ENCODE results near the gene ABCA12.

The ABCA12 gene

GRCh38 chr2:215161301-215161829 is 22.9 kb upstream of the ABCA12 start:
- no peak overlapping the region for H3K27ac ChIP-seq
- TF ChIP-seq, protein P1, sequence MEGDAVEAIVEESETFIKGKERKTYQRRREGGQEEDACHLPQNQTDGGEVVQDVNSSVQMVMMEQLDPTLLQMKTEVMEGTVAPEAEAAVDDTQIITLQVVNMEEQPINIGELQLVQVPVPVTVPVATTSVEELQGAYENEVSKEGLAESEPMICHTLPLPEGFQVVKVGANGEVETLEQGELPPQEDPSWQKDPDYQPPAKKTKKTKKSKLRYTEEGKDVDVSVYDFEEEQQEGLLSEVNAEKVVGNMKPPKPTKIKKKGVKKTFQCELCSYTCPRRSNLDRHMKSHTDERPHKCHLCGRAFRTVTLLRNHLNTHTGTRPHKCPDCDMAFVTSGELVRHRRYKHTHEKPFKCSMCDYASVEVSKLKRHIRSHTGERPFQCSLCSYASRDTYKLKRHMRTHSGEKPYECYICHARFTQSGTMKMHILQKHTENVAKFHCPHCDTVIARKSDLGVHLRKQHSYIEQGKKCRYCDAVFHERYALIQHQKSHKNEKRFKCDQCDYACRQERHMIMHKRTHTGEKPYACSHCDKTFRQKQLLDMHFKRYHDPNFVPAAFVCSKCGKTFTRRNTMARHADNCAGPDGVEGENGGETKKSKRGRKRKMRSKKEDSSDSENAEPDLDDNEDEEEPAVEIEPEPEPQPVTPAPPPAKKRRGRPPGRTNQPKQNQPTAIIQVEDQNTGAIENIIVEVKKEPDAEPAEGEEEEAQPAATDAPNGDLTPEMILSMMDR (IDR thresholded peaks at IDR 0.05): no peak
- H3K4me3 ChIP-seq: no peak overlapping the region
- no peak for DNase-seq (ENCODE audit: low spot score)

- Histone ChIP-seq H3K4me3 (no peak overlapping the region), H3K27ac (no peak overlapping the region)
- TF ChIP-seq, protein P1 (IDR thresholded peaks at IDR 0.05): no peak
- DNase-seq (ENCODE audit: low spot score): no peak
Observed at GRCh38 chr2:215160081-215160480, 21.7 kb upstream of the ABCA12 start.

DNA sequence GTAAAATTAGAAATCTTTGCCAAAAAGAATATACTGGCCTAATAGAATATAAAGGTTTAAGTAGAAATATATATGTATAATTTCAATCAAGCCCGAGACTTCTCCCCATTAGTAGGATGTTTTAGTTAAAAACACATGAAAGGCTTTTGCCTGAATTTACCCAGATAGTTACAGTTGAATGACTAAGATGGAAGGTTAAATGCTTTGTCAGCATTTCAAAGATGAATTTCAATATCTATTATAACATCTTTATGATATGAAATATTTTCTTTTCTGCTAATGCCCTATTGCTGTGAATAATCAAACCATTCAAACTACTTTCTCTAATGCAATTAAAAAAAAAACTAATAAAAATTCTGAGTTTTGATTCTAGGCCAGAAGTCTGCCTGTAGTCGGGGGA is 18.0 kb upstream of the ABCA12 start:
- TF ChIP-seq, protein P1 (IDR thresholded peaks at IDR 0.05): no peak
- Histone ChIP-seq H3K27ac (no peak overlapping the region), H3K4me3 (no peak overlapping the region)
- no peak for DNase-seq (ENCODE audit: low spot score)

GRCh38 chr2:215149894-215150293 is 11.5 kb upstream of the ABCA12 start:
- Histone ChIP-seq H3K4me3 (no peak overlapping the region), H3K27ac (no peak overlapping the region)
- TF ChIP-seq, protein P1 (IDR thresholded peaks at IDR 0.05): no peak
- DNase-seq (ENCODE audit: low spot score): no peak

DNA sequence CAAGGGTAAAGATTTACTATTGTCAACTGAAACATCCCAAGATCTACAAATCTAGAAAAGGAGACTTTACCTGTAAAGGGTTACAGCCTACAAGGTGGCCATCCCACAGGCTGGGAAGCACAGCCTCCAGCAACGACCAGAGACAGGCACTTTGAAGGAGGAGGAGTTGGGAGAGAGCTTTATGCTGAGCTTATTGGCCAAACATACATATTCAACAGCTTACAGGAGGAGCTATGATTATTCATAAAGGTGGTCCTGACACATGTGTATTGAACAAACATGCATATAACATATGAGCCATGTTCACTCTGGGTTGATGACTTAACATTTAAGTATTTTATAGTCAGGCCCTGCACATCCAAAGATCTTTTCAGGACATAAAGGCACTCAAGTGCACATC is 11.1 kb upstream of the ABCA12 start:
- H3K27ac ChIP-seq: no peak overlapping the region
- no peak for DNase-seq (ENCODE audit: low spot score)
- H3K4me3 ChIP-seq: no peak overlapping the region
- TF ChIP-seq, protein P1 (IDR thresholded peaks at IDR 0.05): no peak

DNA sequence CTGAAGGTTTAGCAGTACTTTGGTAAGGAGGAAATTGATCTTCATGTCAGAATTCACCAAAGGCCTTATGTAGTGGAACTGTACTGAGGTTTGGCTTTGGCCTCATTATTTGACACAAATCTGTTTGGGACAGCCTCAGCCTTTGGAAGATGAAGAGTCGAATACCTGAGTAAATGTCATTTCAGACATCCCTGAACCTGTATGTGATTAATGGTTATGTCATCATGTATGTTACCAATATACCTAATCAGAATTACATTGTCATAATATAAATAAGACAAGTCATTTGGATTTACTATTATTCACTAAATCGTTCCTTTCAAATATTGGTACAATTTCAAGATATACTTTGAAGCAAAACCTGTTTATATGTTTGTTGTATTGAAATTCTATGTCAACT is 10.6 kb upstream of the ABCA12 start:
- no peak overlapping the region for H3K4me3 ChIP-seq
- H3K27ac ChIP-seq: no peak overlapping the region
- TF ChIP-seq, protein P1 (IDR thresholded peaks at IDR 0.05): no peak
- no peak for DNase-seq (ENCODE audit: low spot score)

- TF ChIP-seq, protein P1 (IDR thresholded peaks at IDR 0.05): no peak
- no peak overlapping the region for H3K27ac ChIP-seq
- no peak overlapping the region for H3K4me3 ChIP-seq
- no peak for DNase-seq (ENCODE audit: low spot score)
Observed at GRCh38 chr2:215145611-215146010, 7.2 kb upstream of the ABCA12 start.

Measured in coronary artery (tissue), 2 donors.